Neural cell (in vitro differentiated cells): Measurements from ENCODE around the gene VWA3B. TPM values are rescaled to one million over a fixed set of nuclear protein-coding genes. Genes with fewer than 3 reads are reported as not detected.

Experiments
- H2AFZ ChIP-seq: fragments of 200-600, 300-800 bp; sonication (generic), shearing (Covaris generic); 2 replicates; pipeline ENCODE4 v1.6.0; 2014; ENCODE audit warnings: low read depth, mild to moderate bottlenecking, antibody characterized with exemption, low read length, moderate library complexity
- H3F3A ChIP-seq: fragments of 200-600 bp; shearing (Covaris generic); 2 replicates; pipeline ENCODE4 v1.6.1; 2016; ENCODE audit warnings: mild to moderate bottlenecking, moderate library complexity, mixed read lengths, antibody characterized with exemption, low read length; ENCODE audit not compliant: insufficient read depth, poor library complexity, severe bottlenecking
- H3K27ac ChIP-seq: fragments of 200-600, 300-800 bp; sonication (generic), shearing (Covaris generic); 2 replicates; pipeline ENCODE4 v1.5.1; 2014; ENCODE audit warnings: mild to moderate bottlenecking, low read length, moderate library complexity
- H3K27me3 ChIP-seq: fragments of 300-800, 200-600 bp; sonication (generic), shearing (Covaris generic); 2 replicates; pipeline ENCODE4 v1.6.0; 2014; ENCODE audit warnings: mild to moderate bottlenecking, low read depth, low read length, moderate library complexity; ENCODE audit not compliant: insufficient read depth
- H3K36me3 ChIP-seq: fragments of 300-800, 200-600 bp; sonication (generic), shearing (Covaris generic); 2 replicates; pipeline ENCODE4 v1.5.1; 2014; ENCODE audit warnings: mild to moderate bottlenecking, antibody characterized with exemption, low read length, moderate library complexity; ENCODE audit not compliant: insufficient read depth
- H3K4me2 ChIP-seq: fragments of 300-800, 200-600 bp; sonication (generic), shearing (Covaris generic); 2 replicates; pipeline ENCODE4 v1.6.0; 2014; ENCODE audit warnings: mild to moderate bottlenecking, low read length
- H3K4me3 ChIP-seq: fragments of 300-800, 200-600 bp; sonication (generic), shearing (Covaris generic); 2 replicates; pipeline ENCODE4 v1.5.1; 2014; ENCODE audit warnings: mild to moderate bottlenecking, low read length, moderate library complexity
- H3K79me2 ChIP-seq: fragments of 200-600 bp; shearing (Covaris generic); replicated peaks from 2 replicates; pipeline ENCODE4 v1.6.0; 2014; ENCODE audit warnings: mild to moderate bottlenecking, low read length, moderate library complexity; ENCODE audit not compliant: insufficient read depth
- H3K9ac ChIP-seq: fragments of 300-800, 200-600 bp; sonication (generic), shearing (Covaris generic); 2 replicates; pipeline ENCODE4 v1.6.1; 2016; ENCODE audit warnings: mild to moderate bottlenecking, low read length, mixed read lengths
- H3K9me2 ChIP-seq: fragments of 200-600 bp; shearing (Covaris generic); 2 replicates; pipeline ENCODE4 v1.6.1; 2016; ENCODE audit warnings: mild to moderate bottlenecking, low read length, mixed read lengths; ENCODE audit not compliant: insufficient read depth
- H3K9me3 ChIP-seq: fragments of 200-600, 300-800 bp; sonication (generic), shearing (Covaris generic); 2 replicates; pipeline ENCODE4 v1.6.1; 2016; ENCODE audit warnings: mild to moderate bottlenecking, mixed run types, low read length, moderate library complexity, mixed read lengths
- H4K20me1 ChIP-seq: fragments of 200-600 bp; shearing (Covaris generic); 2 replicates; pipeline ENCODE4 v1.6.1; 2016; ENCODE audit warnings: mild to moderate bottlenecking, mixed run types; ENCODE audit not compliant: insufficient read depth
- CTCF ChIP-seq: fragments of 450-650 bp; IDR thresholded peaks from 2 replicates; pipeline ENCODE4 v1.5.1; 2014; ENCODE audit warnings: antibody characterized with exemption, mild to moderate bottlenecking, moderate library complexity; ENCODE audit not compliant: poor library complexity, severe bottlenecking
- EP300 ChIP-seq: fragments of 450-650 bp; conservative IDR thresholded peaks from 2 replicates; pipeline ENCODE4 v1.6.1; 2014; ENCODE audit warnings: antibody characterized with exemption, mild to moderate bottlenecking, moderate library complexity; ENCODE audit not compliant: poor library complexity, severe bottlenecking
- EZH2 ChIP-seq: fragments of 200-600, 300-800 bp; shearing (Covaris generic), sonication (generic); IDR thresholded peaks from 2 replicates; pipeline ENCODE4 v1.6.1; 2014; ENCODE audit warnings: antibody characterized with exemption, low read length, borderline replicate concordance, mild to moderate bottlenecking; ENCODE audit not compliant: insufficient read depth, poor library complexity, severe bottlenecking
- MXI1 ChIP-seq: fragments of 450-650 bp; conservative IDR thresholded peaks from 2 replicates; pipeline ENCODE4 v1.6.1; 2014; ENCODE audit warnings: antibody characterized with exemption, mild to moderate bottlenecking; ENCODE audit not compliant: poor library complexity, severe bottlenecking
- POLR2AphosphoS5 ChIP-seq: IDR thresholded peaks from 2 replicates; pipeline ENCODE4 v1.6.1; 2012
- RAD21 ChIP-seq: fragments of 450-650 bp; conservative IDR thresholded peaks from 2 replicates; pipeline ENCODE4 v1.6.1; 2014; ENCODE audit warnings: antibody characterized with exemption, mild to moderate bottlenecking, moderate library complexity
- REST ChIP-seq: IDR thresholded peaks from 2 replicates; pipeline ENCODE4 v1.6.1; 2012; ENCODE audit warnings: borderline replicate concordance
- SMC3 ChIP-seq: fragments of 450-650 bp; conservative IDR thresholded peaks from 2 replicates; pipeline ENCODE4 v1.6.1; 2014; ENCODE audit warnings: antibody characterized with exemption, mild to moderate bottlenecking, moderate library complexity; ENCODE audit not compliant: poor library complexity
- TAF1 ChIP-seq: IDR thresholded peaks from 2 replicates; pipeline ENCODE4 v1.6.1; 2012; ENCODE audit warnings: low read depth
- polyA plus RNA-seq: library from polyadenylated mRNA; depleted of rRNA; stranded (reverse); fragments of >200 nt; gene quantifications from 2 replicates; pipeline ENCODE4 v1.2.3, GENCODE V29; 2014

Gene VWA3B
- polyA plus RNA-seq, 1 donor from 2014 or later = not detected

- H3K79me2 ChIP-seq = no peaks in the 10 kb centered on the region
- no peak overlapping the region for H3K27ac ChIP-seq
- no peak overlapping the region for H3K4me2 ChIP-seq
- H3F3A ChIP-seq = no peaks in the 10 kb centered on the region
- H3K9me3 ChIP-seq = no peaks in the 10 kb centered on the region
- no peaks in the 10 kb centered on the region for H4K20me1 ChIP-seq
- no peak overlapping the region for H3K9ac ChIP-seq
- no peaks in the 10 kb centered on the region for H3K27me3 ChIP-seq
- H3K4me3 ChIP-seq = no peak overlapping the region
- no peak overlapping the region for H2AFZ ChIP-seq
- H3K36me3 ChIP-seq = no peaks in the 10 kb centered on the region
- TF ChIP-seq POLR2AphosphoS5 (no peak), SMC3 (no peak), REST (no peak), EZH2 (no peak), EP300 (no peak), RAD21 (no peak), CTCF (no peak), TAF1 (no peak), MXI1 (no peak)
- no peaks in the 10 kb centered on the region for H3K9me2 ChIP-seq
Measured at GRCh38 chr2:98297817-98298682, 211.1 kb downstream of the VWA3B start.

GRCh38 chr2:98298683-98299164, 211.8 kb downstream of the VWA3B start:
- TF ChIP-seq RAD21 = no peak
- no peak for TF ChIP-seq REST
- no peak for TF ChIP-seq SMC3
- no peak for TF ChIP-seq MXI1
- TF ChIP-seq EZH2 = no peak
- TF ChIP-seq POLR2AphosphoS5 = no peak
- no peak for TF ChIP-seq CTCF
- no peak for TF ChIP-seq TAF1
- Histone ChIP-seq H2AFZ (no peak overlapping the region), H3K9ac (no peak overlapping the region), H3K79me2 (no peaks in the 10 kb centered on the region), H3K4me2 (no peak overlapping the region), H3K9me2 (no peaks in the 10 kb centered on the region), H3K9me3 (no peaks in the 10 kb centered on the region), H3K36me3 (no peaks in the 10 kb centered on the region), H4K20me1 (no peaks in the 10 kb centered on the region), H3F3A (no peaks in the 10 kb centered on the region), H3K4me3 (no peak overlapping the region), H3K27ac (no peak overlapping the region), H3K27me3 (no peaks in the 10 kb centered on the region)
